NCI-H748 treated with DMSO at 0.1 percent for 48 hours (cell line): ENCODE data around the gene ADM5.
A peak's percentile ranks its signal among the peaks of the same experiment; 100 is the strongest.

Experiments used
- DNase-seq: peaks from one replicate; lab custom pipeline; 2025; lab: John Stamatoyannopoulos, UW

Gene ADM5

GRCh38 chr19:49689133-49690078, at the start of gene ADM5:
Gene ADM5, plus strand, starts transcription at chr19:49689594. Its CDS starts 244 bp downstream, at chr19:49689838.
- DNase-seq, result peak; percentile 66

- DNase-seq, result peak; percentile 99
These were observed 49.1 kb upstream of the ADM5 start, which contains the start of gene RRAS for GRCh38 chr19:49640113-49640898. Gene RRAS, minus strand, starts transcription at chr19:49640143. Its CDS starts 45 bp downstream, at chr19:49640098.

GRCh38 chr19:49641688-49642491, 47.5 kb upstream of the ADM5 start, which contains the start of gene SCAF1:
Gene SCAF1, plus strand, starts transcription at chr19:49642209. Its CDS starts 2,818 bp downstream, at chr19:49645027.
- peak; percentile 98 for DNase-seq

DNA sequence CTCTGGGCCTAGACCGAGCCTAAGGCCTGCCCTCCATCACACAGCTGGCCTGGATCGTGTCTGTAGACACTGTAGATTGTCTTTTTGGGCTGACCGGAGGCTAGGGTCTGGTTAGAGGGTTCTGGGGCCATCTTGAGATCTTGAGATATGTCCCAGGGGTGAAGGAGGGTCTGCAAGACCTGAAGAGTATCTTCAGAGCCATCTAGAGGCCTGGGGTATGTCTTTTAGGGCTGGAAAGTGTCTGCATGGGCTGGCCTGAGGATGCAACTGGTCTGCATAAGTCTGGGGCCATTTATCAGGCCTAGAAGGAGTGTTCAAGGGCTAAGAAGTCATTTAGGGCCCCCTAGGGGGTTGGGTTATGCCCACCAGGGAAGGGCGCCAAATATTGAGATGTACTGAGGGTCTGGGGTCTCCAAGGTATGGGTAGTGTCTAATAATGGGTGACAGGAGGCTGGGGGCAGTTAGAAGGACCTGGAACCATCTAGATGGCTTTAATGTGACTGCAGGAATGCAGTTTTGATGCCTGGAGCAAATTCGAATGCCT, 46.8 kb upstream of the ADM5 start:
- DNase-seq, result no peak

DNA sequence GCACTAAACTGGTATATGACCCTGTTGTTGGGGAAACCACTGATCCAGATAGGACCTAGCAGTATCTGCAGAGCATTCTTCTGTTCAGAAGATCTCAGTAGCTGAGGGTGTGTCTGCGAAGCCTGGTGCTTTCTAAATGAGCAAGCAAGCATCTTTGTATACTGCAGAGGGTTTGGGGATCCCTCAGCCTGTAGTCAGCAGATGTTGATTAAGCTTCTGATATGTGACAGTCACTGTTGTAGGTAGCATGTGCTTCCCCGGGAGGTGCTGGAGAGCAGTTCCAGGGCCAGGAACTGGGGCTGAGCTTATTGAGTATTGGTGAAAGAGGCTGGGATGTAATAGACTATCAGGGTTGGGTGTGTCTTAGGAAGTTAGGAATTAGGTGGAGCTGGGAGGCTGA, 45.9 kb upstream of the ADM5 start:
- no peak for DNase-seq

- no peak for DNase-seq
These were observed 43.8 kb upstream of the ADM5 start for GRCh38 chr19:49645592-49645991.

GRCh38 chr19:49645995-49646394, 43.4 kb upstream of the ADM5 start:
- no peak for DNase-seq

DNA sequence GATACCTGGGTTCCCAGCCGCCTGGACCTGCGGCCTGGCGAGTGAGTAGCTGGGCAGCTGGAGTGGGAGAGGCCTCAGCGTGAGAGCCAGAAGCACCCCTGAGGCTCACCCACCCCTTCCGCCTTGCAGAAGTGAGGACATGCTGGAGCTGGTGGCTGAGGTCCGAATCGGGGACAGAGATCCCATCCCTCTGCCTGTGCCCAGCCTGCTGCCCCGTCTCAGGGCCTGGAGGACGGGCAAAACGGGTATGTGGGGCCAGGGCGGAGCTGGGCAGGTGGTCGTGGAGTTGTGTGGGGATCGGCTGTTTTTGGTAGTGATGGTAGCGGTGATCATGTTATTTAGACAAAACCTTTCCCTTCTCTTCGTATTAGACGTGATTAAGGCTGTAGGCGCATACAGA, 42.8 kb upstream of the ADM5 start:
- no peak for DNase-seq

- no peak for DNase-seq
These were observed 38.2 kb upstream of the ADM5 start for GRCh38 chr19:49651029-49651819.

DNA sequence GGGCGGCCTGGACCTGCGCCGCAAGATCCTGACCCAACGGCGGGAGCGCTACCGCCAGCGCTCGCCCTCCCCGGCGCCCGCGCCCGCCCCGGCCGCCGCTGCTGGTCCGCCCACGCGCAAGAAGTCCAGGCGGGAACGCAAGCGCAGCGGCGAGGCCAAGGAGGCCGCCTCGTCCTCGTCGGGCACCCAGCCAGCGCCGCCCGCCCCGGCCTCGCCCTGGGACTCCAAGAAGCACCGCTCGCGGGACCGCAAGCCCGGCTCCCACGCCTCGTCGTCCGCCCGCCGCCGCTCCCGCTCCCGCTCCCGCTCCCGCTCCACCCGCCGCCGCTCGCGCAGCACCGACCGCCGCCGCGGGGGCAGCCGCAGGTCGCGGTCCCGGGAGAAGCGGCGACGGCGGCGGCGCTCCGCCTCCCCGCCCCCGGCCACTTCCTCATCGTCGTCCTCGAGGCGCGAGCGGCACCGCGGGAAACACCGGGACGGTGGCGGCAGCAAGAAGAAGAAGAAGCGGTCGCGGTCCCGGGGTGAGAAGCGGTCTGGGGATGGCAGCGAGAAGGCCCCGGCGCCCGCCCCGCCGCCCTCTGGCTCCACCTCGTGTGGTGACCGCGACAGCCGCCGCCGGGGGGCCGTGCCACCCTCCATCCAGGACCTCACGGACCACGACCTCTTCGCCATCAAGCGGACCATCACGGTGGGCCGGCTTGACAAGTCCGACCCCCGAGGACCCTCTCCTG, 37.4 kb upstream of the ADM5 start:
- DNase-seq, result no peak

DNA sequence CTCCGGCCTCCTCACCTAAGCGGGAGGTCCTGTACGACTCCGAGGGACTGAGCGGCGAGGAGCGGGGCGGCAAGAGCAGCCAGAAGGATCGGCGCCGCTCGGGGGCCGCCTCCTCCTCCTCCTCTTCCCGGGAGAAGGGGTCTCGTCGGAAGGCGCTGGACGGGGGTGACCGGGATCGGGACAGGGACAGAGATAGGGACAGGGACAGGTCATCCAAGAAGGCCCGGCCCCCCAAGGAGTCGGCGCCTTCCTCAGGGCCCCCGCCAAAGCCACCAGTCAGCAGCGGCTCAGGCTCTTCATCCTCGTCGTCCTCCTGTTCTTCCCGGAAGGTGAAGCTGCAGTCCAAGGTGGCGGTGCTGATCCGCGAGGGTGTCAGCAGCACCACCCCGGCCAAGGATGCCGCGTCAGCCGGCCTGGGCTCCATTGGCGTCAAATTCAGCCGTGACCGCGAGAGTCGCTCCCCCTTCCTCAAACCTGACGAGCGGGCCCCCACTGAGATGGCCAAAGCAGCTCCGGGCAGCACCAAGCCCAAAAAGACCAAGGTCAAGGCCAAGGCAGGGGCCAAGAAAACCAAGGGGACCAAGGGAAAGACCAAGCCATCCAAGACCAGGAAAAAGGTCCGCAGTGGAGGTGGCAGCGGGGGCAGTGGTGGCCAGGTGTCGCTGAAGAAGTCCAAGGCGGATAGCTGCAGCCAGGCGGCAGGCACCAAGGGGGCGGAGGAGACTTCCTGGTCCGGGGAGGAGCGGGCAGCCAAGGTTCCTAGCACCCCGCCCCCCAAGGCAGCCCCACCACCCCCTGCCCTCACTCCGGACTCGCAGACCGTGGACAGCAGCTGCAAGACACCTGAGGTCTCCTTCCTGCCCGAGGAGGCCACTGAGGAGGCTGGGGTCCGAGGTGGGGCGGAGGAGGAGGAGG, 36.6 kb upstream of the ADM5 start:
- no peak for DNase-seq

- DNase-seq, result no peak
These were observed 36.0 kb upstream of the ADM5 start for GRCh38 chr19:49653466-49653806.

GRCh38 chr19:49654581-49654980, 34.8 kb upstream of the ADM5 start:
- DNase-seq, result no peak

DNA sequence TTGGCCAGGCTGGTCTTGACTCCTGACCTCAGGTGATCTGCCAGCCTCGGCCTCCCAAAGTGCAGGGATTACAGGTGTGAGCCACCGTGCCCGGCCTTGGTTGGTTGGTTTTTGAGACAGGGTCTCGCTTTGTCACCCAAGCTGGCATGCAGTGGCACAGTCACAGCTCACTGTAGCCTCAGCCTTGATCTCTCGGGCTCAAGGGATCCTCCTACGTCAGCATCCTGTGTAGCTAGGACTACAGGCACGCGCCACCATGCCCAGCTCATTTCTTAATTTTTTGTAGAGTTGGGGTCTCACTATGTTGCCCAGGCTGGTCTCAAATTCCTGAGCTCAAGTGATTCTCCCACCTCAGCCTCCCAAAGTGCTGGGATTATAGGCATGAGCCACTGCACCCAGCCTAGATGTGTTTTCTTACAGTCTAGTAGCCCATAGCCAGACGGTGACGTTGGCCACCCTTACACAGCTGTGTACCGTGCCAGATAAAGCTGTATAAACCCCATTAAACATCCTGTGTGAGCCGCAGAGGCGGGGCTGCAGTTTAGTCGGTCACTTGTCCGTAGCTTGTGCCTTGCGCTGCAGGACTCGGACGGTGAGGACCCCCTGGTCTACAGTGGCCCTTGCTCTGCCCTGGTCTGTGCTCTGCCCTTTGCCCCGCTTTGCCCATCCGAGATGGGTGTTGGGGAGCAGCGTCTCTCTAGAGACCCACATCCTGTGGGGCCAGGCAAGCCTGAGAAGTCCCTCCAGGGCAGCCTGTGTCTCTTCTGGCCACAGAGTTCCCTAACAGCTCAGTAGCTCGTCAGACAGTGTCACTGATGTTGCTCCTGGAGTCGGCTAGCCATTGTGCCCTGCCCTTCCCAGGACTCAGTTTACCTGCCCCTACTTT, 33.6 kb upstream of the ADM5 start:
- no peak for DNase-seq

- no peak for DNase-seq
These were observed 32.8 kb upstream of the ADM5 start for GRCh38 chr19:49656456-49657109.

GRCh38 chr19:49657493-49658138, 31.8 kb upstream of the ADM5 start:
- DNase-seq, result no peak

DNA sequence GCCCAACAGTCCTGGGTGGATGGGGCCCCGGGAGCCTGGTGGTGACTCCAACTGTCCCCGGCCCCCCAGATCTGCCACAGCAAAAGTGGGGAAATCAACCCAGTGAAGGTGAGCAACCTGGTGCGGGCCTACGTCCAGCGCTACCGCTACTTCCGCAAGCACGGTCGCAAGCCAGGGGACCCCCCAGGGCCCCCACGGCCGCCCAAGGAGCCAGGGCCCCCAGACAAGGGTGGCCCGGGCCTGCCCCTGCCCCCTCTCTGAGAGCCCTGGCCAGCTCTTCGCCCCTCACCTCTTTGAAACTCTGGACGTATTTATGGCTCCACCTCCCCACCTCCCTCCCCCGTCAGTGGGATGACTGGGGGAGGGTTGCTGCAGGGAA, 31.3 kb upstream of the ADM5 start:
- no peak for DNase-seq
